Kidney (tissue), 14 donors: ENCODE results near the gene ALDH1B1. TPM values are rescaled to one million over a fixed set of nuclear protein-coding genes. Genes with fewer than 3 reads are reported as not detected.
A peak's percentile ranks its signal among the peaks of the same experiment; 100 is the strongest.

ENCODE experiments used
- DNase-seq, 5 donors: peaks; one replicate each; pipeline ENCODE4 v3.0.0-alpha.2; 2013 to 2020
- FAIRE-seq: peaks from 2 replicates; lab custom pipeline; 2012; peaks lifted over from hg19 to GRCh38; lab: Jason Lieb, UNC
- H3K27ac ChIP-seq, 2 donors: one replicate each; pipeline ENCODE4 v1.7.0; 2013; ENCODE audit warnings: low read depth in 2 of 2, low read length in 2 of 2, inconsistent platforms in 1 of 2
- H3K27me3 ChIP-seq: one replicate; pipeline ENCODE4 v1.7.1; 2013; ENCODE audit warnings: low read length, inconsistent platforms; ENCODE audit not compliant: control insufficient read depth, insufficient read depth
- H3K36me3 ChIP-seq, 3 donors: one replicate each; pipeline versions ENCODE4 v1.7.0 to v1.7.1; 2013; ENCODE audit warnings: low read length in 3 of 3, control low read depth in 1 of 3, inconsistent platforms in 1 of 3; ENCODE audit not compliant: insufficient read depth in 3 of 3, control insufficient read depth in 2 of 3
- H3K4me1 ChIP-seq, 3 donors: one replicate each; pipeline versions ENCODE4 v1.7.0 to v1.7.1; 2013; ENCODE audit warnings: low read length in 3 of 3, inconsistent platforms in 1 of 3, low read depth in 1 of 3; ENCODE audit not compliant: control insufficient read depth in 2 of 3, insufficient read depth in 2 of 3
- H3K4me3 ChIP-seq, 3 donors: one replicate each; pipeline versions ENCODE4 v1.7.0 to v1.8.1; 2013; ENCODE audit warnings: low read length in 3 of 3, control low read depth in 1 of 3, inconsistent platforms in 1 of 3
- H3K9ac ChIP-seq, 3 donors: one replicate each; pipeline versions ENCODE4 v1.7.0 to v1.7.1; 2013; ENCODE audit warnings: low read length in 3 of 3, control low read depth in 1 of 3, inconsistent platforms in 1 of 3
- H3K9me3 ChIP-seq, 3 donors: one replicate each; pipeline versions ENCODE4 v1.7.0 to v1.7.1; 2013; ENCODE audit warnings: low read length in 3 of 3, control low read depth in 1 of 3, inconsistent platforms in 1 of 3; ENCODE audit not compliant: control insufficient read depth in 2 of 3, insufficient read depth in 1 of 3
- intact Hi-C: fragments of 100-400 bp; cut with DNase I; formaldehyde crosslinking; loops from one replicate; pipeline ENCODE4 v1.11.1; 2022
- polyA plus RNA-seq: library from polyadenylated mRNA; stranded (reverse); fragments of 350-450 nt; fragmentation: Illumina TruSeq; extraction: RNeasy Lipid Tissue Mini Kit (QIAGEN cat#74804); gene quantifications from one replicate; pipeline ENCODE4 v1.2.3, GENCODE V29; 2014; ENCODE audit warnings: low read depth, low replicate concordance; ENCODE audit not compliant: insufficient read depth
- total RNA-seq: library from RNA; stranded (reverse); fragmentation: NEBNext Ultra II Directional; extraction: Animal tissue kit (Norgen Biotek cat#: 25700); gene quantifications from one replicate; pipeline ENCODE4 v1.2.1, GENCODE V29; 2021
- TF ChIP-seq, protein P1 (sequence below): IDR thresholded peaks from 3 replicates; pipeline ENCODE4 v1.5.1; 2012; ENCODE audit warnings: mild to moderate bottlenecking, moderate library complexity, borderline replicate concordance; ENCODE audit not compliant: insufficient read depth; ENCODE audit errors: extremely low read depth
- donor health status: control.
- donor health status: control.
- donor health status: control.
- donor health status: control.
- donor health status: control.
- donor health status: DM: yes; HTN: yes; CAD: no.
- donor health status: Normal renal cell carcinoma (clear cell type).

Gene ALDH1B1
- total and polyA plus RNA-seq, 2 donors from 2014 or later, result 37.7 to 74.7 TPM

DNA sequence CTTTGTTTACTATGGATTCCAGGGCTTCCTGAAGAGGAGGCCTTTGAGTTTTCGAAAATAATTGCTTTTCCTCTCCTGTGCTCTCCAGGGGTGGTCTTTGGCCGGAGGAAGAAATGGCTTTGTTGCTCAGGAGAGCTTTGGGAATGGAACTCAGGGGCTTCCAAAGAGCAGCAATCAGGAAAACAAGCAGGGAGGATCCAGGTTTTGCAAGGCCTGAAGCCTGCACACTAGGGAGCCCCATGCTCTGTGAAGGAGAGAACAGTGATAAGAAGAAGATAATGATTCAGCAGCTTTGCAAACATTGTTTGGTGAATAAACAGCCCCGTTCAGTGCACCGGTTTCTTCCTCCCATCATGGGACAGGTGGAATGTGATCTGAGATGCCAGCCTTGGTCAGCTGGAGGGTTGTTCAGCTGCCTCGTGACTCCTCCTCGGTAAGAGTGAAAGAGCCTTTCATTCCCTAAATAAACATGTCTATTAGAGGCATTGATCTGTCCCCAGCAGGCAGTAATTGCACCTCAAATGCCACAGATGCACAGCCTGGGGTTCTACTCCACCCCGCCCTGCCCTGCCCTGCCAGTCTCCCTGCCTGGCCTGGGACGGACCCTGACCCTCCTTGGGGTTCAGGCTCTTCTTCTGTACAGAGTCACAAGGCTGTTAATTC, 11.5 kb upstream of the ALDH1B1 start:
- Histone ChIP-seq H3K27ac (peak overlapping the region; percentile 28 to 72), H3K9me3 (peaks cover 0 to 8% (median 0%) of the 10 kb centered on the region in 3 donors), H3K36me3 (no peaks in the 10 kb centered on the region), H3K4me1 (peaks cover 0 to 21% (median 9%) of the 10 kb centered on the region in 3 donors), H3K9ac (no peak overlapping the region), H3K4me3 (no peak overlapping the region), H3K27me3 (no peaks in the 10 kb centered on the region)
- TF ChIP-seq, protein P1, sequence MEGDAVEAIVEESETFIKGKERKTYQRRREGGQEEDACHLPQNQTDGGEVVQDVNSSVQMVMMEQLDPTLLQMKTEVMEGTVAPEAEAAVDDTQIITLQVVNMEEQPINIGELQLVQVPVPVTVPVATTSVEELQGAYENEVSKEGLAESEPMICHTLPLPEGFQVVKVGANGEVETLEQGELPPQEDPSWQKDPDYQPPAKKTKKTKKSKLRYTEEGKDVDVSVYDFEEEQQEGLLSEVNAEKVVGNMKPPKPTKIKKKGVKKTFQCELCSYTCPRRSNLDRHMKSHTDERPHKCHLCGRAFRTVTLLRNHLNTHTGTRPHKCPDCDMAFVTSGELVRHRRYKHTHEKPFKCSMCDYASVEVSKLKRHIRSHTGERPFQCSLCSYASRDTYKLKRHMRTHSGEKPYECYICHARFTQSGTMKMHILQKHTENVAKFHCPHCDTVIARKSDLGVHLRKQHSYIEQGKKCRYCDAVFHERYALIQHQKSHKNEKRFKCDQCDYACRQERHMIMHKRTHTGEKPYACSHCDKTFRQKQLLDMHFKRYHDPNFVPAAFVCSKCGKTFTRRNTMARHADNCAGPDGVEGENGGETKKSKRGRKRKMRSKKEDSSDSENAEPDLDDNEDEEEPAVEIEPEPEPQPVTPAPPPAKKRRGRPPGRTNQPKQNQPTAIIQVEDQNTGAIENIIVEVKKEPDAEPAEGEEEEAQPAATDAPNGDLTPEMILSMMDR, result no peak
- peak in 3 of 5 donors; percentile 63 to 74 (median 70) for DNase-seq
- no peak for FAIRE-seq
- intact Hi-C loops, result no loop called here

GRCh38 chr9:38382141-38382540, 10.4 kb upstream of the ALDH1B1 start:
- TF ChIP-seq, protein P1, result no peak
- intact Hi-C loops, result no loop called here
- Histone ChIP-seq H3K4me1 (peaks cover 0 to 29% (median 12%) of the 10 kb centered on the region in 3 donors), H3K9ac (no peak overlapping the region), H3K9me3 (peaks cover 0 to 8% (median 0%) of the 10 kb centered on the region in 3 donors), H3K27ac (no peak overlapping the region), H3K36me3 (no peaks in the 10 kb centered on the region), H3K27me3 (no peaks in the 10 kb centered on the region), H3K4me3 (no peak overlapping the region)
- FAIRE-seq, result no peak
- DNase-seq, result no peak

DNA sequence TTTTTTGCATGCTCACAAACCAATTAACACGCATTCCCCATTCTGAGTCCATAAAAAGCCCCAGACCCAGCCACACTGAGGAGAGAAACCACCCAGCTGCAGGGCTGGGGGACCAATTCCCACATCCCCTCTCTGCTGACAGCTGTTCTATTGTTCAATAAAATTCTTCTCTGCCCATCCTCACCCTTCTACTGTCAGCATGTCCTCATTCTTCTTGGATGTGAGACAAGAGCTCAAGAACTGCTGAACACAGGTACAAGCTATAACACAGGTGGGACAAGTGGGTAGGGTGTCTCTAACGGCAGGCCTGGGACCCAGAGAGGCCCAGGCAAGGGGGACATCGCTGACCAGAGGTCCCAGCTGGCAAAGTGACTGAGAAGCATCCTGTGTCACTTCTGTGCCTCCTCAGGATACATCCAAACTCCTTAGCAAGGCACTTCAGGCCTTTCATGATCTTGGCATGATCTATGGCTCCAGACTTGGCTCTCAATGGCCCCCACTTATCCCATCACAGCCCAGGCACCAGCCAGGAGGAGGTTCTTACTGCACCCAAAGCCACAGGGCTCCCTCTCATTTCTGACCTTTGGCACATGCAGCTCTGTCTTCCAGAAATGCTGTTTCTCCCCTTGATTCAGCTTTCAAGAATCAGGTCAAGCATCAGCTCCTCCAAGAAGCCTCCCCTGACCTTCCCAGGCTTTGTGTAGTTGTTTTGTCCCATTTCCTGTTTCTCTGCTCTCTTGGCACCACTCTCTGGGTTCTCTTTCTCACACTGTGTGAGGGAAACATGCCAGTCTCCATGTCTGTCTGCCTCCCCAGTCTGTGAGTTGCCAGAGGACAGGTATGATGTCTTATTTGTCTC, 7.3 kb upstream of the ALDH1B1 start:
- intact Hi-C loops, result no loop called here
- Histone ChIP-seq H3K9ac (no peak overlapping the region), H3K36me3 (no peaks in the 10 kb centered on the region), H3K4me3 (no peak overlapping the region), H3K9me3 (peaks cover 0 to 8% (median 0%) of the 10 kb centered on the region in 3 donors), H3K27me3 (no peaks in the 10 kb centered on the region), H3K27ac (peak overlapping the region; percentile 66 to 88), H3K4me1 (peaks cover 0 to 45% (median 22%) of the 10 kb centered on the region in 3 donors)
- TF ChIP-seq, protein P1, result no peak
- FAIRE-seq (no peak), DNase-seq (peak in 1 of 5 donors; percentile 30)
